CD4-positive, alpha-beta T cell treated with Interleukin-21 for 1 hour (primary cell): ENCODE data around the gene GRAMD4.

Source experiments
- DNase-seq: peaks from one replicate; pipeline ENCODE4 v3.0.0-alpha.2; 2020

The GRAMD4 gene

GRCh38 chr22:46659059-46659790 is 39.0 kb downstream of the GRAMD4 start:
- no peak for DNase-seq

GRCh38 chr22:46659791-46660186 is 39.6 kb downstream of the GRAMD4 start:
- DNase-seq, result no peak

GRCh38 chr22:46660604-46661201 is 40.5 kb downstream of the GRAMD4 start:
- DNase-seq, result peak; percentile 35

- DNase-seq, result peak; percentile 70
Observed at GRCh38 chr22:46661221-46661851, 41.1 kb downstream of the GRAMD4 start.

- DNase-seq, result no peak
Observed at GRCh38 chr22:46662226-46662625, 42.0 kb downstream of the GRAMD4 start.

- no peak for DNase-seq
Observed at GRCh38 chr22:46663001-46663400, 42.8 kb downstream of the GRAMD4 start.

- no peak for DNase-seq
Observed at GRCh38 chr22:46663436-46664100, 43.4 kb downstream of the GRAMD4 start.

- DNase-seq, result no peak
Observed at GRCh38 chr22:46664301-46664855, 44.2 kb downstream of the GRAMD4 start.

- no peak for DNase-seq
Observed at GRCh38 chr22:46665151-46665695, 45.0 kb downstream of the GRAMD4 start.

GRCh38 chr22:46665751-46666280 is 45.6 kb downstream of the GRAMD4 start:
- DNase-seq, result no peak

- DNase-seq, result no peak
Observed at GRCh38 chr22:46666577-46667244, 46.5 kb downstream of the GRAMD4 start.

GRCh38 chr22:46667245-46667623 is 47.0 kb downstream of the GRAMD4 start:
- DNase-seq, result no peak

GRCh38 chr22:46668116-46668515 is 47.9 kb downstream of the GRAMD4 start:
- DNase-seq, result no peak

GRCh38 chr22:46669201-46669600 is 49.0 kb downstream of the GRAMD4 start:
- DNase-seq, result no peak

GRCh38 chr22:46671824-46672432 is 51.7 kb downstream of the GRAMD4 start:
- DNase-seq, result no peak

- DNase-seq, result no peak
Observed at GRCh38 chr22:46672731-46673130, 52.5 kb downstream of the GRAMD4 start.

- DNase-seq, result no peak
Observed at GRCh38 chr22:46673205-46673604, 53.0 kb downstream of the GRAMD4 start.

- DNase-seq, result no peak
Observed at GRCh38 chr22:46673662-46674236, 53.6 kb downstream of the GRAMD4 start.

GRCh38 chr22:46674367-46674781 is 54.2 kb downstream of the GRAMD4 start:
- DNase-seq, result peak; percentile 84

- DNase-seq, result no peak
Observed at GRCh38 chr22:46674906-46675305, 54.7 kb downstream of the GRAMD4 start.

- no peak for DNase-seq
Observed at GRCh38 chr22:46675479-46675878, 55.3 kb downstream of the GRAMD4 start.
